HL-60 (cell line): ENCODE measurements around the gene OR5T1.

Source experiments
- DNase-seq, 2 experiments: peaks; one replicate each; pipeline ENCODE4 v3.0.0-alpha.2; 2010 to 2020; ENCODE audit warnings: low read depth in 1 of 2, low spot score in 1 of 2
- H3K27ac ChIP-seq: fragments of 250-450 bp; sonication (Bioruptor Pico); replicated peaks from 2 replicates; pipeline ENCODE4 v1.5.1; 2020; ENCODE audit warnings: mild to moderate bottlenecking, moderate library complexity
- H3K27me3 ChIP-seq: fragments of 250-450 bp; sonication (Bioruptor Pico); 2 replicates; pipeline ENCODE4 v1.5.1; 2021; ENCODE audit warnings: mild to moderate bottlenecking, moderate library complexity; ENCODE audit not compliant: insufficient read depth, poor library complexity, severe bottlenecking
- H3K4me3 ChIP-seq: replicated peaks from 2 replicates; pipeline ENCODE4 v1.5.1; 2011; ENCODE audit warnings: mild to moderate bottlenecking, control low read depth, low read length; ENCODE audit not compliant: insufficient read depth
- GABPA ChIP-seq: IDR thresholded peaks from 2 replicates; pipeline ENCODE4 v1.6.1; 2012; ENCODE audit warnings: low read depth
- POLR2AphosphoS5 ChIP-seq: IDR thresholded peaks from 2 replicates; pipeline ENCODE4 v1.6.1; 2012; ENCODE audit warnings: low read depth
- SPI1 ChIP-seq: IDR thresholded peaks from 2 replicates; pipeline ENCODE4 v1.6.1; 2012; ENCODE audit warnings: low read depth, mild to moderate bottlenecking, borderline replicate concordance
- long read RNA-seq: library from polyadenylated mRNA; unstranded; transcript quantifications from one replicate; pipeline ENCODE4 v2.0.0, GENCODE V29; 2020
- TF ChIP-seq, protein P1 (sequence below): IDR thresholded peaks from one replicate; pipeline ENCODE4 v1.5.1; 2011; ENCODE audit warnings: low read length, control low read depth, inconsistent platforms; ENCODE audit not compliant: insufficient read depth
- TF ChIP-seq, protein P2 (sequence below): IDR thresholded peaks from 2 replicates; pipeline ENCODE4 v1.6.1; 2012; ENCODE audit warnings: low read depth; ENCODE audit not compliant: insufficient replicate concordance

Gene OR5T1
- long read RNA-seq, result 0 reads

DNA sequence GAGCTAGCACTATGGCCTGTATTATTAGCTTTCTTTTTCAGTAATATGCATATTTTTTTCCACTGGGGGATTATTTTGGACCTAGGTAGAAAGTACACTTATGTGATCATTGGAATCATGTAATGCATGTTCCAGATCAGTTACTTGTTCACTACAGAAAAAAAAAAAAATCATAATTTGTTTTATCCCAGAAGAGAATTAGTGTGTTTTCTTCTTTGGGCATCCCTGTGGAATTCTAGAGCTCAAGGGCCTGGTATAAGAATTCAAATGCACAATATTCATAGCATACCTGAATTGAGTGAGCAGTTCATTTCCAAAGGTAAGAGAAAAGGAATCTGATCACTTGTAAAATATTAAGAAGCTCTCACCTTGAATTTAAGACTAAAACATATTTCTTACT lies at the start of gene OR5T1:
Gene OR5T1, plus strand, starts transcription at position 301 of the 400 bp plus-strand sequence. CDS start 1,485 bp downstream, outside the sequence.
- Histone ChIP-seq H3K27ac (no peak within 1 kb of the TSS), H3K4me3 (no peak within 1 kb of the TSS), H3K27me3 (no peaks in the 10 kb centered on the region)
- DNase-seq, result no peak
- TF ChIP-seq SPI1, result no peak
- TF ChIP-seq POLR2AphosphoS5, result no peak
- TF ChIP-seq, protein P1, sequence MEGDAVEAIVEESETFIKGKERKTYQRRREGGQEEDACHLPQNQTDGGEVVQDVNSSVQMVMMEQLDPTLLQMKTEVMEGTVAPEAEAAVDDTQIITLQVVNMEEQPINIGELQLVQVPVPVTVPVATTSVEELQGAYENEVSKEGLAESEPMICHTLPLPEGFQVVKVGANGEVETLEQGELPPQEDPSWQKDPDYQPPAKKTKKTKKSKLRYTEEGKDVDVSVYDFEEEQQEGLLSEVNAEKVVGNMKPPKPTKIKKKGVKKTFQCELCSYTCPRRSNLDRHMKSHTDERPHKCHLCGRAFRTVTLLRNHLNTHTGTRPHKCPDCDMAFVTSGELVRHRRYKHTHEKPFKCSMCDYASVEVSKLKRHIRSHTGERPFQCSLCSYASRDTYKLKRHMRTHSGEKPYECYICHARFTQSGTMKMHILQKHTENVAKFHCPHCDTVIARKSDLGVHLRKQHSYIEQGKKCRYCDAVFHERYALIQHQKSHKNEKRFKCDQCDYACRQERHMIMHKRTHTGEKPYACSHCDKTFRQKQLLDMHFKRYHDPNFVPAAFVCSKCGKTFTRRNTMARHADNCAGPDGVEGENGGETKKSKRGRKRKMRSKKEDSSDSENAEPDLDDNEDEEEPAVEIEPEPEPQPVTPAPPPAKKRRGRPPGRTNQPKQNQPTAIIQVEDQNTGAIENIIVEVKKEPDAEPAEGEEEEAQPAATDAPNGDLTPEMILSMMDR, result no peak

DNA sequence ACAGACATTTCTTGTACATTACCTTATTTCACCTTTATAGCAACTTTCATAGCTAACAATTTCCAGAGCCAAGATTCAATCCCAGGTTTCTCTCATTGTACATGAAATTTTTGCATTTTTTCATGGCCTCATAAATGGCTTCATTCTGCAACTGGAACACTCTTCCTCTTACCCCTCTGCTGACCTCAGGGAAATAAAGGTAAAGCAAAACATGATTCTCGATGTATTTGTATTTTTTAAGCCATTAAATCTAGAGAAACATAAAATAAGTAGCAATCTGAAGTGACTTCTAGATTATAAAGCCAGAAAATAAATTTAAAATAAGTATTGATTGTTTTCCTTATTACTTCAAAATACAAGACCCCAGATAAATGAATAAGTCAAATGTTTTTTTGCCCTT lies 39.8 kb upstream of the OR5T1 start, which contains the start of gene OR5T2:
Gene OR5T2, minus strand, starts transcription at position 101 of the 400 bp plus-strand sequence. CDS start 1,193 bp downstream, outside the sequence.
- H3K4me3 ChIP-seq, result no peak within 1 kb of the TSS
- TF ChIP-seq SPI1 (no peak), GABPA (no peak)
- no peak within 1 kb of the TSS for H3K27ac ChIP-seq
- no peaks in the 10 kb centered on the region for H3K27me3 ChIP-seq
- no peak for DNase-seq

DNA sequence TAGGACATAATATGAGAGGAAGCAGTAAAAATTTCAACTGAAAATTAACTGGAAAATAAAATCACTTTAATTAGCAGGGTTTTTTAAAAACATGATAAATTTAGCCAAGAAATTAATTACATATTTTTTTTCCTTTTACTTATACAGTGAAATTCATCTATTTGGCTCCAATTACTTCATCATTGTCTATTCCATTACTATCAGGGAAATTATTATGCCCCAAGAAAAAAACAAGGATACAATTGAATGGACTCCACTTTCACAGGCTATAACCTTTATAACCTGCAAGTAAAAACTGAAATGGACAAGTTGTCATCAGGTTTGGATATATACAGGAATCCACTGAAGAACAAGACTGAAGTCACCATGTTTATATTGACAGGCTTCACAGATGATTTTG lies 22.0 kb upstream of the OR5T1 start, which contains the start of gene OR5T3:
Gene OR5T3, plus strand, starts transcription at position 301 of the 400 bp plus-strand sequence. Its CDS starts 0 bp downstream, at position 301.
- Histone ChIP-seq H3K4me3 (no peak within 1 kb of the TSS), H3K27ac (no peak within 1 kb of the TSS), H3K27me3 (no peaks in the 10 kb centered on the region)
- TF ChIP-seq POLR2AphosphoS5 (no peak), GABPA (no peak), SPI1 (no peak)
- TF ChIP-seq, protein P2, sequence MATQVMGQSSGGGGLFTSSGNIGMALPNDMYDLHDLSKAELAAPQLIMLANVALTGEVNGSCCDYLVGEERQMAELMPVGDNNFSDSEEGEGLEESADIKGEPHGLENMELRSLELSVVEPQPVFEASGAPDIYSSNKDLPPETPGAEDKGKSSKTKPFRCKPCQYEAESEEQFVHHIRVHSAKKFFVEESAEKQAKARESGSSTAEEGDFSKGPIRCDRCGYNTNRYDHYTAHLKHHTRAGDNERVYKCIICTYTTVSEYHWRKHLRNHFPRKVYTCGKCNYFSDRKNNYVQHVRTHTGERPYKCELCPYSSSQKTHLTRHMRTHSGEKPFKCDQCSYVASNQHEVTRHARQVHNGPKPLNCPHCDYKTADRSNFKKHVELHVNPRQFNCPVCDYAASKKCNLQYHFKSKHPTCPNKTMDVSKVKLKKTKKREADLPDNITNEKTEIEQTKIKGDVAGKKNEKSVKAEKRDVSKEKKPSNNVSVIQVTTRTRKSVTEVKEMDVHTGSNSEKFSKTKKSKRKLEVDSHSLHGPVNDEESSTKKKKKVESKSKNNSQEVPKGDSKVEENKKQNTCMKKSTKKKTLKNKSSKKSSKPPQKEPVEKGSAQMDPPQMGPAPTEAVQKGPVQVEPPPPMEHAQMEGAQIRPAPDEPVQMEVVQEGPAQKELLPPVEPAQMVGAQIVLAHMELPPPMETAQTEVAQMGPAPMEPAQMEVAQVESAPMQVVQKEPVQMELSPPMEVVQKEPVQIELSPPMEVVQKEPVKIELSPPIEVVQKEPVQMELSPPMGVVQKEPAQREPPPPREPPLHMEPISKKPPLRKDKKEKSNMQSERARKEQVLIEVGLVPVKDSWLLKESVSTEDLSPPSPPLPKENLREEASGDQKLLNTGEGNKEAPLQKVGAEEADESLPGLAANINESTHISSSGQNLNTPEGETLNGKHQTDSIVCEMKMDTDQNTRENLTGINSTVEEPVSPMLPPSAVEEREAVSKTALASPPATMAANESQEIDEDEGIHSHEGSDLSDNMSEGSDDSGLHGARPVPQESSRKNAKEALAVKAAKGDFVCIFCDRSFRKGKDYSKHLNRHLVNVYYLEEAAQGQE, result no peak
- TF ChIP-seq, protein P1, result no peak
- no peak for DNase-seq

DNA sequence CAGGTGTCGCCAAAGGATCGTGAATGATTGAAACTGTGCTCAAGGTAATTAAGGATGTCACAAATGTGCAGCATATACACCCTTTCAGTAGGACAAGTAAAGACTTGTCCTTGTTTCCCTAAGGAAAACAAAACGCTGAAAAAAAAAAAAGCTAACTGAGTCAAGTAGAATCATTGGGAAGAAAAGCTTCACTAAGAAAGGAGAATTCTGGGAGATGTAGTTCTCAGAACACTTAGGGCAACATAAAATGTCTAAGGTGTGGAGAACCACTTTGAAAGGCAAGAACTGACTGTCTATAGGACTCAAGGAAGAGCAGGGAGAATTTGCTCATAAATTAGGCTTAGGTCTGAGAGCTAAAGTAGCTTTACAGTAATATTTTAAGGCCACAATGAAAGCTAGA lies 2.9 kb upstream of the OR5T1 start:
- no peak for DNase-seq

More for the DNA sequence above, 2.9 kb upstream of the OR5T1 start:
- Histone ChIP-seq H3K27me3 (no peaks in the 10 kb centered on the region), H3K27ac (no peak overlapping the region), H3K4me3 (no peak overlapping the region)
- TF ChIP-seq, protein P1, result no peak
- TF ChIP-seq, protein P2, result no peak
- TF ChIP-seq GABPA (no peak), POLR2AphosphoS5 (no peak), SPI1 (no peak)
